Hindlimb muscle (tissue), 1 donor: ENCODE results near the gene IKZF3. TPM values are rescaled to one million over a fixed set of nuclear protein-coding genes. Genes with fewer than 3 reads are reported as not detected.
A peak's percentile ranks its signal among the peaks of the same experiment; 100 is the strongest.
"Not testable (repeated sequence)": the region's sequence is repeated elsewhere in the genome, so short reads cannot be mapped to it uniquely, and the experiment has no call there.

ENCODE experiments used
- DNase-seq: peaks from one replicate; pipeline ENCODE4 v3.0.0-alpha.2; 2013
- polyA plus RNA-seq: library from polyadenylated mRNA; unstranded; fragments of 120-200 nt; gene quantifications from one replicate; pipeline ENCODE4 v1.2.1, GENCODE V29; 2013; ENCODE audit not compliant: insufficient read length

Gene IKZF3
- polyA plus RNA-seq, 1 donor = 0.17 TPM

DNA sequence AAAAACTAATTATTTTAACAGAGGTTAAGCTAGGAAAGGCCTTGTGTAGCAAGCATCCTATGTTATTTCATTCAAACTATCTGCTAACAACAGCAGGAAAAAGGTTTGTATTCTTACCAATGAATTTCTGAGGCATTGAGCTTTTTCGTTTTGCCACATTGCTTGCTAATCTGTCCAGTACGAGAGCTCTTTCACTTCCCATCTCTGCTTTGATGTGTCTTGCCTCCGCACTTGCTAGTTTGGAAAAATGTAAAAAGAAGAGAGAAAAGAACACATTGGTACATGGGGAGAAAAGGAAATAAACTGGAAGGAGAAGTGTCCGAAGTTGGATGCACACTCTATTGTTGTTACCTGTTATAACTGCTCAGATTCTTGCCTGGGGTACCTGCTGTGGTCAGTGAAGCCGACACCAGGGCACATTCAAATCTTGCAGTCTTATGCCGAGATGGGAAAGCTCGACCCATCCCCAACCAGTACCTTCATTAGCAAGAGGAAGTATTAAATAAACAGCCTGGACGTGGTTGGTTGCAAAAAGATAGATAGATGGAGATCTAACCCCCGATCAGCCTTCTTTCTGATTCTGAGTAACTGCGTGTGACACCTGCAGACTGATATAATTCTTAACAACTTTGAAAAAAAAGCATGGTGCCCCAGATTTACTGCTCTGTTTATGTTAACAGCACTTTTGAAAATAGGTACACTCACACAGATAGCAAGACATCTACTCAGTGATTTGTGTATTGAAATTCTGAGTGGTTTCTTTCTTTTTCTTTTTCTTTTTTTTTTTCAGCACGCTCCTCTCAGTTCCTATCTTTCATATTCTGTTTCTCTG lies 86.4 kb downstream of the IKZF3 start:
- no peak for DNase-seq

DNA sequence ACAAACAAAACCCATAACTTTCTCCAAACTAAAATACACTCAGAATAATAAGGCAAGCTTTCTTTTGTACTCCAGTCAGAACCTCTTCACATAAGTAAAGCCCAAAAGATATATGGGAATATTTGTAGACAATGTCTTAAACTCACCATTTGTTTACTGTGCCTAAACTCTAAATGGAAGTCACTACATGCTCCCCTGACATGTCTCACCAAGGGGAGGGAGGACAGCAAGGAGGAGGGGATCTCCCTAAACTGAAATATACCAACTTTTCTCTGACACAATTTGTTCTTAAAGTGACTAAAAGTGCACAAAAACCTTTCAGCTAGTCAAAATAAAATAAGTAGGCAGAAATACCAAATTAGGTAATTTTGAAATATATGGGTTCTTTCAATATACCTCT lies 87.9 kb downstream of the IKZF3 start:
- DNase-seq = no peak

DNA sequence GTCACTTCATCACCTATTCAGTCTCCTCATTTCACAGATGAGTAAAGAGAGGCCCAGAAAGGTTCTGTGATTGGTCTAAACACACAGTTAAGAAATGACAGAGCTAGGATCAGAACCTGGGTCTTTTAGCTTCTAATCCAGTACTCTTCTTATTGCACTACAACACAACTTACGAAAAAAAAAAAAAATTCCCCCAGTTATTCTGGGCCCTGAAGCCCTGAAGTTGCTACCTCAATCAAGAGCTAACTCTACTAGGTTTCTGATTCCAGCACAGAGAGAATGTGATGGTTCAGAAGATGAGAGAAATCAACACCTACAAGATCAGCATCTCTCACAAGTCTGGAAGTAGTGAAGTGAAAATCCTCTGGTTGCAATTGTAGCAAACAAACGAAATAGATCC lies 89.1 kb downstream of the IKZF3 start:
- DNase-seq = no peak

DNA sequence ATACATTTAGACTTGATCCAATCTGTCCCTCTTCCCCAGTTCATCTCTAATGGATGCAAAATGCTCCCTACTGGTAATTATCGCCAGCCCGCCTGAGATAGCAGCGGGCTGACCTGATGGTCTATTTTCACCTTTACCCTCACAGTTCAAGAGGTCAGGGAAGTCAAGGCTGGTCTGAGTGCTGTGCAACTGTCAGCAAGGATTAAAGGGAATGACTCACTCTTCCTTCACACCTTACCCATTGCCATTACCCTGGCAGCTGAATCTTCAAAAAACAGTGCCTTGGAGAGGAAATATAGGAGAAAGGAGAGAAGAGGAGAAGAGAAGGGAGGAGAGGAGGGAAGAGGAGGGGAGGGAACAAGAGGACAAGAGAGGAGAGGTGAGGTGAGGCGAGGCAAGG lies 90.1 kb downstream of the IKZF3 start:
- no peak for DNase-seq

DNA sequence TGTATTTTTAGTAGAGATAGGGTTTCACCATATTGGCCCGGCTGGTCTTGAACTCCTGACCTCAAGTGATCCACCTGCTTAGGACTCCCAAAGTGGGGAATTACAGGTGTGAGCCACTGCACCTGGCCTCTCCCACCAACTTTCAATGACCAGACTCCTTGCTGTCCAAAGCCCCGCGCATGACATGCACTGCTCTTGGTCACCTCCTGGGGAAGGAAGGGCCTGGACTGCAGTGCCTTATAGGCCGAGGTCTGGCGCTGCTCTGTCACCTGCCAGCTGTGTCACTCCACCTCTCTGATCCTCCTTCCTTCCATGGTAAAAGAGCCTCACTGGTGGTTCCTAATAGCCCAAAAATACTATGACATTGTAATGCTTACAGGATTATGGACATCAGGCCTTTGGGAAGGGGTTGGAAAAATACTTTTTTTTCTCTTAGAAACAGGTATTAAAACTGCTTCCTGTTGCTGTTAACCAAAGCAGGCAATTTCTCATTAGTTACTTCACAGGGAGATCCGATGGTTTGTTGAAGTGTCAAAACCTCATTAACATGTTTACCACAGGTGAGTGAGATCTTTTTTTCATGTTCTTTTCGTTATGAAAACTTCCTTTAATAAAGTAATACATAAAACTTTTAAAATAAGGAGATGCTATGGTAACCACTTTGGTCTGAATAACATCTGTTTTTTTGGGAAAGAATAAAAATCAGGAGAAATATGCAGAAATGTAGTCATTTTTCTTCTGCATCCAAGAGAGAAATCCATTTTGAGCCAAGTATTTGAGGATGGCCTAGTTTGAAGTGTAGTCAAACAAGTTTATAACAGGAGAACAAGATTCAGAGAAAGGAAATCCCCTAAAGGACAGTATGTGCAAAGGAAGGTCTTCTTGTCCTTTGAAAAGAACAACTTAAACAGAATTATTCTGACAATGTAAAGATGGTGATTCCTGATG lies 90.9 kb downstream of the IKZF3 start:
- peak; percentile 22 for DNase-seq

DNA sequence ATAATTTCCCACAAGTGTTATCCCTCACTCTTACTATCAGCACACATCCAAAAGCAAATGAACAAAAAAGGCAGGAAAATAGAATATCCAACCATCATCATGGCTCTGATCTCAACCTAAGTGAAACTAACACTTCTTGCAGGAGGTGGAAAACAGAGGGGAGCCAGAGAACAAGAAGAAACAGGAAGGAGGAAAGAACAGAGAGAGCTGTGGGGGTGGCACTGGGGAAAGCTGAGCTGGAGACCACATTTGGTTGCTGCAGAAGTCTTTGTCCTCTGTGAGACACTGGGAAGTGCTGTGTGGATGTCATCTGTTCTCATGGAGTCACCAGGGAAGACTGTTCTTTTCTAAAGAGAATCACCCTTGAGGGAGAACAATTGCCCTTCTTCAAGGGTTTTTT lies 91.7 kb downstream of the IKZF3 start:
- no peak for DNase-seq

DNA sequence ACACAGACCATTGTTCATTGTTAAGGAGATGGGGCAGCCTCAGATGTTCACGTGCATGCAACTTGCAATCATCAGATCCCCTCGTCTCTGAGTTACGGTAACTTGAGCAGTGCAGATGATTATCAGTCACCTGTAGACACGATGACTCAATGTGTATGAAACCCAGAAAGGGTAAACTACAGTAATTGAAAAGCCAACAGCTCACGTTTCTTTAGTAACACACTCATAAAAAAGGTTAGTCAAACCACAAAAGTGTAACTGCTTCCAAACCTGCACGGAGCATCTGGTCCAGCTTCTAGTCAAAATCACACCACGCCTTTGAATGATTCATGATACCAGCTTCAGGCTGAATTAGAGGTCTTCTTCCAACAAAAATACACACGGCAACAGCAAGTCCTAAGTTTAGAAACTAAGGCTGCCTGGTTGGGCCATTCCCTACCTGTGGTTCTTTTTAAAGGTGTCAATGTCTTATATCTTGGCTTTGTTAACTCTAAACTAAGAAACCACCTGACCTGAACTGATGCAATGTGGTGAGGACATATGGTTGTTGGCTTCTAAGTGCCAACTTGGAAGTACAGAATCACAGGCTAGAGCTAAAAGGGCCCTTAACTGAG lies 94.0 kb downstream of the IKZF3 start:
- DNase-seq = no peak

DNA sequence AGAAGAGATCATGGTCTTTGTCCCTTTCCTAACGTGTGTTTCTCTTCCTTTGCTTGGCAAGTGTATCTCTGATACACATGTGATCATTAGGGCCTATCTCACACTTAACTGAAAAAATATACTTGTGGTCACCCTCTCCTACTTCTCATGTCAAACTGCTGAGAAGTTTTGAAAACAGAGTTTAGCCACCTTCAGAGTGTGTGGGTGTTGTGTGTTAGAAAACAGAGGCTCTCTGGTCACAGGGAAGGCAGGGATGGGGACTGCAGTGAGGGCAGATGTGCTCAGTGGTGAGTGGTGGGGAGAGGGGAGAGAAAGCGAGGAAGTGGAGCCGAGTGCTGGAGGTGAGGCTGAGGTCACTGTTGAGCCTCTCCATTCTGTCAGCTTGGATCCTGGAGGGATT lies 97.0 kb downstream of the IKZF3 start:
- DNase-seq = no peak

DNA sequence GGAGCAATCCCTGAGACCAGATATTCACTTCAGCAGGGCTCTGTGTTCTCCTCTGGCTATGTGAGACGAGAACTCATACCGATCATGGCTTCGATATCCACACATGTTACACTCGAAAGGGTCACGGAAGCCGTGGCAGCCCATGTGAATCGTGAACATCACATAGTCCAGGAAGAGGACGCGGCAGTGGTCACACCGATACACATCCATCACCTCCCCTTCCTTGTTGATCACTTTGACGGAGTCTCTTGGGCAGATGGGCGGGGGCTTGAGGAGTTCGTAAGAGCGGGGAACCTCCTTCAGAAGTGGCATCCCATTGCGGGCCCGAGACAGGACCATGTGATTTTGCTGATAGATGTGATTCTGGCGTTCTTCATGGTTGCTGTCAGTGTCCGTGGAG lies 98.3 kb downstream of the IKZF3 start:
- DNase-seq = no peak

DNA sequence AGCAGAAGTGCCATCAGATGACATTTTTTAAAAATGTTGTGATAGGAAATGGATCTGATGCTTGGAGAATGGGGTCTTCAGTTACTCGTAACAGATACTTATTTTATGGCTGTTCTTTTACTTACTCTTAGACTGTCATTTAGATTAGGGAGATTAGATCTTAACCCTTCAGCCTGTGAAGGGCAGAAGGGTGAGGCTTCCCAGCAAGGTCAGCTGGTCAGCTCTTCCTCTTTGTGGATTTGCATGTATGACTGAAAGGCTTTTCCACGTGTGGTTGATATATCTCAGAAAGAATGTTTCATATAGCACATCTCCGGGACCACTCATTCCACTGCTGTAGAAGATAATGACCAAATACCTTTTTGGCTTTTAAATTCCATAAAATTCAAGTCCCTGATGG lies 98.9 kb downstream of the IKZF3 start:
- no peak for DNase-seq

DNA sequence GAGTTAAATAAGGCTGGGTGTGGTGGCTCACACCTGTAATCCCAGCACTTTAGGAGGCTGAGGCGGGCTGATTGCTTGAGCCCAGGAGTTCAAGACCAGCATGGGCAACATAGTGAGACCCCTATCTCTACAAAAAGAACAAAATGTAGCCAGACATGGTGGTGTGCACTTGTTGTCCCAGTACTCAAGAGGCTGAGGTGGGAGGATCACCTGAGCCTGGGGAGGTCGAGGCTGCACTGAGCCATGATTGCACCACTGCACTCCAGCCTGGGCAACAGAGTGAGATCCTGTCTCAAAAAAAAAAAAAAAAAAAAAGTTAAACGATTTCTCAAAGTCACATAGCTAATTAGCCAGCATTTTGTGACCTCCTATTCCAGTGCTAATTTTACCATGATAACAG lies 99.9 kb downstream of the IKZF3 start:
- not testable (repeated sequence) for DNase-seq

DNA sequence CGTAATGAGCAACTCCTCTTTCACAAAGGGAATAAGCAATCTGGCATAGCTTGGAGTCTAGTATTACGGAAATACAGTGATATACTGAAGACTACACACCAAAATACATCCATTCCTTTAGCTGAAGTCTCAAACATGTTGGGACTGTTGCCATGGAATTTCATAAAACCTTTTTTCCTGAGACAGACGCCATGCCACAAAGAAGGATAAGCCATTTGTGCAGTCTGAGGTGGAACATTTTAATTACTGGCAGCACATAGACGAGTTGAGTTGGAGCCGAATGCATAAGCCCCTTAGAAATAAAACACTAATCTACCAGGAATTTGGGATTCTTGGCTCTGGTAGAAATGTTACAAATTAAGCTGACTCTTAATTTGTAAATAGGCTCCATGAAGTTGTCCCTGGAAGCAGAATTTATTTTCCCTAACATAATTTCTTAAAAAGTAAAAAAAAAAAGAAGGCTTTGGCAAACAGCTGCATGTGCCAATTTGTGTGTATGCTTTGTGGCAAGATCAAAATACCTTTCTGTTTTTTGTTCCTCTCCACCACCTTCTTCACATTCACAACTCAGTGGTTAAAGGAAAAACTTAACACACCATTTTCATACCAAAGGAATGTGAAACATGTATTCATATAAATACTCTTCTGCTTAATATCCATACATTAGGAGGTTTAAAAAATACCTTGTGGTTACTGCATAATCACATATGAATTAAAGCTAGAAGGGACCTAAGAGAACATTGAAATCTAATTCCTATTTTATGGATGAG lies 100.9 kb downstream of the IKZF3 start:
- DNase-seq = no peak

DNA sequence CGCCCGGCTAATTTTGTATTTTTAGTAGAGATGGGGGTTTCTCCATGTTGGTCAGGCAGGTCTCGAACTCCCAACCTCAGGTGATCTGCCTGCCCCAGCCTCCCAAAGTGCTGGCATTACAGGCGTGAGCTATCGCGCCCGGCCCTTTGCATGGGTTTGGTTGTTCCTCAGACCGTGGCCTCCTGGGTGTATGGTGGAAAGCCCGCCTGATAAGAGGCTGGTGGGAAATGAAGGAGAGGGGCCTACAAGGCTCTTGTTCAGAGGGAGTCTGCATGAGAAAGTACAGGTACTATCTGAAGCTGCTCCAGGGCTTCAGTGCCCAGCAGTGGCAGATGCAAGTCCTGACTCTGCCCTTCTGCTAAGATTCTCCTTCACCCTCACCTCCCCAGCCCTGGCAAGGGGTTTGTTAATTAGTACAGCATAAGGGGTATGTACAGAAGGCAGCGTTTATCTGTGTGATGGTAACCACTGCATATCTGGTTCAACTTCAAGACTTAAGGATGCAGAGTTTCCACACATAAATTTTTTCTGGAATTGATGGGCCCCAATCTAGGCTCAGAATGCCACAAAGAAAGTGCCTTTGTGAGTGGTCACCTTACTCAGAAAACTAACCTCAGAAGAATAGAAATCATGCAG lies 102.1 kb downstream of the IKZF3 start:
- DNase-seq = no peak

DNA sequence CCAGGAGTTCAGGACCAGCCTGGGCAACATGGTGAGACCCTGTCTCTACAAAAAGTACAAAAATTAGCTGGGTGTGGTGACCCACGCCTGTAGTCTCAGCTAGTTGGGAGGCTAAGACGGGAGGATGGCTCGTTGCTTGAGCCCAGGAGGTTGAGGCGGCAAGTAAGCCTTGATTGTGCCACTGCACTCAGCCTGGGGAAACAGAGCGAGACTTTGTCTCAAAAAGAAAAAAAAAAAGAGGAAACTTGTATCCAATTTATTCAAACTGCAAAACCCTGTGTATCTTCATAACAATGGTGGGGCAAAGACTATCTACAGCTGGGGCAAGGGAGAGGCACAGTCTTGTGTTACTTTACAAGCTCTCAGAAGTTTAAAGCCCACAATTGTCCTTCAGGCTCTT lies 104.9 kb downstream of the IKZF3 start:
- no peak for DNase-seq

DNA sequence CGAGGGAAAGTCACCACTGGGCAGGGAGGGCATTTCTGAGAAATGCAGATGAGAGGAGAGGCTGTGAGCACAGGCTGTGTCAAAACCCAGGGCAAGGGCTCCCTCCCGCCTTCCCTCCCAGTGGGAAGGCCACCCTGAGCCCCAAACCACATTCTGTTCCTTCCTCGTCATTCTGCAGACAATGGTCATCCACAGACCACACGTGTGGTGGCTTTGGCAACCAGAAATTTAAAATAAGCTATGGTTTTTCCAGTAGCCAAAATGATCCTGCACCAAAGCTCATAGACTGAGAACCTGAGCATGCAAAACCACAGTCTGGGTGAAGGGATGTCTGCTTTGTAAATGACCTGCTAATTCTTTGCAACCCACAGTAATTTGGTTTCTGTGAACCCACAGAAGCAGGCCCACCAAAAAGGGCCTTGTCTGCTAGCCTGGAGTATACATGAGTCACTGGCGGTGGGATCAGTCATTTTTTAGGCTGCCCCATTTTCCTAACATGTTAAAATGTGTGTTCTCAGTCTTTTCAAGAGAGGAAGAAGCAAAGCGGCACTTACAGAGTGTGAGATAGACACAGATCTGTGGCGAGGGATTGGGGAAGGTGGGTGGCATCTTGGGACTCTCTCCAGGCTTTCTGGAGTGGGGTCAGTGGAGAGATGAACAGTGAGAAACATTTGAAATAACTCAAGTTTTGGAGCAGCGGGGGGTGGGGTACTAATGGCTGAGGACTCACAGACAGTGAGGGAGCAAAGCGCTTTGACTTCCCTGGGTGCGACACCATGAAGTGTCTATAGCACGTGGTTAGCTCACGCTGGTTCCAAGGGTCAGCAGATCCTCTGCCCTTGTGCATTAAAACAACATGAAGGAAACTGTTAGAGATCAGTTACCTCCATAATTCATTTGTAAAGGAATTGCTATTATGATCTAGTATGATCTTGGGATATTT lies 105.9 kb downstream of the IKZF3 start:
- no peak for DNase-seq

DNA sequence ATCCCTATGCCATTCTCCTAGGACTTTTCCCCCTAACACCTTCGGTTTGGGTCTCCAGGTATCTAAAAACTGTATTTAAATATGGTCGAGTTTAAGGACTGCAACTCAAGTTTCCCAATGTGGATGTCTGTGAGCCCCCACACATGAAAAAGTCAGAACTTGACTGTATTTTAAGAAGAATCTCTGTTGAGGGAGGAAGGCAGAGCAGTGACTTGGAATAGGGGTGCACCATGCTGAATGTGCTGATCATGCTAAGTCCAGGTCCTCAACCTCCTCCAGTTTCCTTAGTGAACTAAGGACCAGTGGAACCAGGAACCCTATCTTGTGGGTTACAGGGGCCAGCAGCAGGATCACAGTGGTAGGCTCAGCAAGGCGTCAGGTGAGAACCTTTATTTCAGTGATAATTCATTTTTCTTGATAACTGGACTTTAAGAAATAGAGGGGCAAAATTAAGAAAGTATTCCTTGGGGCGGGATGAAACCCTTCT lies 106.9 kb downstream of the IKZF3 start:
- no peak for DNase-seq

DNA sequence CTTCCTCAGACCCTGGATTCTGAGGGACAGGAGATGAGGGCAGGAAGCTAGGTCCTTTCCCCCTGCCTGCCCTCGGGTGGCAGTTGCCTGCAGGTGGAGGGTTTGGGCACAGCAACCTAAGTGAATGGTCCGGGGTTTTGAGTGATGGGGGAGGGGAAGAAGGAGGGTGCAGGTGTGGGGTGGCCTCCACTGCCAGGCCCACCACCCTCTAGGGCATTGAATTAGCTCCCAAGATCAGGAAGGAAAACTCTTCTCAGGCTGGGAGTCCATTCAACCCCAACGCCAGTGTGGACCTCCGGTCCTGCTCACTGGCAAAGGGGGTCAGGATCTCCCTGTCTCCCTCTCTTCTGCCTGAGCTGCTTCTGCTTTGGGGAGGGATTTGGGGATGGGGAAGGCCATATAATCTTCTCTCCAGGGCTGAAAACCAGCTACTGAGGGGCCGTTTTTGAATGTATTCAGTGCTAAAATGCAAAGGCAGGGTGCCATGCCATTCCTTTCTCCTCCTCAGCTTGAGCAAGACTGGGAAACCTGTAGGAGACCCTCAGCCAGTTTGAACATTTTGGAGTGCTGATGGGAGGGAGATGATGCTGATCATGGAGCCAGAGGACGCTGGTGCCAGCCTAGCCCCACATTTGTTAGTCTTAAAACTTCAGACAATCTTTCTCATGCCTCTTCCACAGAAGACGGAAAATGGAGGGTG lies 107.6 kb downstream of the IKZF3 start:
- DNase-seq = no peak

DNA sequence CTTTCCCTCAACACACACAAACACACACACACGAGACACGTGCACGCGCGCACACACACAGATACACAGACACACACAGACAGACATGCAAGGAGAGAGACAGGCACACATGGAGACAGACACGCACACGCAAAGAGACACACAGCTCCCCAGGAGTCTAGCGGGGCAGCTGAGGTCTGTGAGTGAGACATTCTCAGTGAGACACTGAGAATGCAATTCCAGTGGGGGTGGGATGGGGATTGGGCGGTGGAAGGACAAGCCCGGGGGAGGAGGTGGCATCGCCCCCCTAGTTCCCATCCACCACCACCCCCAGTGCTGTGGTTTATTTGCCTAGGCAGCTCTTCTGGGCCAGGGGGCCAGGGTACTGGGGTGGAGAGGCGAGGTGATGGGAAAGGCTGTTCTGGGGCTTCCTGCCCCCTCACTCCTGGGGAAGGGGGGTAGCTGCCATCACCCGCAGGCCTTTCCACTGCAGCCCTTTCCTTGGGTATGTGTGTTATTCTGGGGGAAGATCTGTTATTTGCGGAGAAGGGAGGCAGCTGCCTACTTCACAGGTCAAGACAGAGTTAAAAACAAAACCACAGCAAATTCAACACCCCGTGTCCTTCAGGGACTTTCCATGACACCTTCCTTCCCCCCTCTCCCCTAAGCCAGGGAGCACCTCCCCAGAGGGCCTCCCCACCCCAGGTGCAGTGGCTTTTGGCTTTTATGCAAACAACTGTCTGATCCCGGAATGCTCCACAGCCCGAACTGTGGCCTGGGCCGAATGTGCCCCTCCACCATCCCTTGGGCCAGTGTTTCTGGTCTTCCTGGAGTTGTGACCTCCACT lies 108.3 kb downstream of the IKZF3 start:
- no peak for DNase-seq

DNA sequence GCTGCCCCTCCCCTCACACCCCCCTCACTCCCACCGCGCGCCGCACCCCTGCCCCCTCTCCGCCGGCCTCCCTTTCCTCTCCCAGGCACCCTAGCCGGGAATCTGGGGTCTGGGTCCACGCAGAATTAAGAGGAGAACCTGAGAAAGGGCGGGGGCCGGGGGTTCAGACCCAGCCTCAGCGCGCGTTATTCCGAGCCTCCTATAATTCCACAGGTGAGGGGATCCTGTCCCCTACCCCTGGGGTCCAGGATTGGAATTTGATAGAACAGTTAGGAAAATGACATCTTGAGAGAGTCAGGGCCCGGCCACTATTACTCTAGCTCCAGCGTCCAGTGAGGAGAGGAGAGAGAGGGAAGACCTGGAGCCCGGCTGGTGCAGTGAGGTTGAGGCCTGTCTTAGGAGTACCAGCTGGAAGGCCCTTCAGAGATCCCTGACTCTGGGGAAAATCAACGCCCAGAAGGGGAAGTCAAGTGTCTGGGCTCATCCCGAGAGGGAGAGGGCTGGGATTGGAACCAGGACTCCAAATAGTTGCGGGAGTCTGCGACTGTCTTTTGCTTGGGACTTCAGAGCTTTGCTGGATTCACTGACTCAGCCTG lies 109.1 kb downstream of the IKZF3 start:
- DNase-seq = no peak
